H9 (cell line): ENCODE results near the gene CENPM. TPM values are rescaled to one million over a fixed set of nuclear protein-coding genes. Genes with fewer than 3 reads are reported as not detected.

Experiments
- DNase-seq: peaks from one replicate; pipeline ENCODE4 v3.0.0-alpha.2; 2017
- H2AFZ ChIP-seq: one replicate; pipeline ENCODE4 v1.6.1; 2013; ENCODE audit warnings: mild to moderate bottlenecking, low read length, control low read depth, moderate library complexity
- H2AK5ac ChIP-seq: 2 replicates; pipeline ENCODE4 v1.6.1; 2013; ENCODE audit warnings: low read length, control low read depth, mixed read lengths; ENCODE audit not compliant: insufficient read length
- H2BK120ac ChIP-seq: one replicate; pipeline ENCODE4 v1.6.1; 2013; ENCODE audit warnings: low read depth, mild to moderate bottlenecking, low read length, control low read depth, inconsistent platforms; ENCODE audit not compliant: poor library complexity, severe bottlenecking
- H2BK12ac ChIP-seq: 2 replicates; pipeline ENCODE4 v1.6.1; 2013; ENCODE audit warnings: low read length, control low read depth, mixed read lengths, low read depth; ENCODE audit not compliant: insufficient read length
- H2BK15ac ChIP-seq: 2 replicates; pipeline ENCODE4 v1.6.1; 2013; ENCODE audit warnings: low read depth, low read length, control low read depth
- H2BK20ac ChIP-seq: one replicate; pipeline ENCODE4 v1.6.1; 2013; ENCODE audit warnings: low read depth, mild to moderate bottlenecking, low read length, control low read depth, inconsistent platforms; ENCODE audit not compliant: poor library complexity, severe bottlenecking
- H2BK5ac ChIP-seq: 2 replicates; pipeline ENCODE4 v1.6.1; 2013; ENCODE audit warnings: low read length, control low read depth, mixed read lengths; ENCODE audit not compliant: insufficient read length
- H3K14ac ChIP-seq: 2 replicates; pipeline ENCODE4 v1.6.1; 2013; ENCODE audit warnings: low read length, control low read depth; ENCODE audit not compliant: insufficient read depth
- H3K18ac ChIP-seq: 2 replicates; pipeline ENCODE4 v1.6.1; 2013; ENCODE audit warnings: low read depth, mild to moderate bottlenecking, mixed read lengths, low read length, control low read depth; ENCODE audit not compliant: insufficient read length
- H3K23ac ChIP-seq: 2 replicates; pipeline ENCODE4 v1.6.1; 2013; ENCODE audit warnings: low read length, control low read depth, mixed read lengths, low read depth; ENCODE audit not compliant: insufficient read length
- H3K23me2 ChIP-seq: 2 replicates; pipeline ENCODE4 v1.6.1; 2013; ENCODE audit warnings: low read depth, mild to moderate bottlenecking, mixed read lengths, low read length, control low read depth; ENCODE audit not compliant: insufficient read length, poor library complexity, severe bottlenecking
- H3K27ac ChIP-seq: 2 replicates; pipeline ENCODE4 v1.5.1; 2013; ENCODE audit warnings: low read length, control low read depth, mixed read lengths, low read depth; ENCODE audit not compliant: insufficient read length
- H3K27me3 ChIP-seq: 2 replicates; pipeline ENCODE4 v1.6.1; 2013; ENCODE audit warnings: low read length, control low read depth, inconsistent platforms; ENCODE audit not compliant: insufficient read depth
- H3K4ac ChIP-seq: 2 replicates; pipeline ENCODE4 v1.6.1; 2013; ENCODE audit warnings: low read depth, mild to moderate bottlenecking, control low read depth, inconsistent platforms, low read length, moderate library complexity
- H3K4me1 ChIP-seq: 2 replicates; pipeline ENCODE4 v1.6.1; 2013; ENCODE audit warnings: low read length, control low read depth, inconsistent platforms; ENCODE audit not compliant: insufficient read depth
- H3K4me2 ChIP-seq: 2 replicates; pipeline ENCODE4 v1.6.1; 2013; ENCODE audit warnings: low read length, control low read depth, mixed read lengths; ENCODE audit not compliant: insufficient read length, insufficient read depth
- H3K56ac ChIP-seq: 2 replicates; pipeline ENCODE4 v1.6.1; 2013; ENCODE audit warnings: low read depth, mild to moderate bottlenecking, mixed read lengths, low read length, control low read depth; ENCODE audit not compliant: insufficient read length
- H3K79me1 ChIP-seq: 2 replicates; pipeline ENCODE4 v1.6.1; 2013; ENCODE audit warnings: low read depth, mild to moderate bottlenecking, moderate library complexity, low read length, control low read depth, inconsistent platforms; ENCODE audit not compliant: insufficient read depth, poor library complexity, severe bottlenecking
- H3K79me2 ChIP-seq: 2 replicates; pipeline ENCODE4 v1.6.1; 2013; ENCODE audit warnings: low read length, control low read depth, inconsistent platforms; ENCODE audit not compliant: insufficient read depth
- H3K9ac ChIP-seq: 2 replicates; pipeline ENCODE4 v1.6.1; 2013; ENCODE audit warnings: low read length, control low read depth, mixed read lengths; ENCODE audit not compliant: insufficient read length; ENCODE audit errors: extremely low read depth
- H3K9me3 ChIP-seq: one replicate; pipeline ENCODE4 v1.6.1; 2013; ENCODE audit warnings: low read depth, low read length, inconsistent platforms; ENCODE audit not compliant: control insufficient read depth
- H3T11ph ChIP-seq: one replicate; pipeline ENCODE4 v1.6.1; 2013; ENCODE audit warnings: mild to moderate bottlenecking, low read length, control low read depth, inconsistent platforms
- H4K20me1 ChIP-seq: one replicate; pipeline ENCODE4 v1.6.1; 2013; ENCODE audit not compliant: control insufficient read depth, insufficient read length, insufficient read depth
- H4K5ac ChIP-seq: 2 replicates; pipeline ENCODE4 v1.6.1; 2013; ENCODE audit warnings: low read depth, mild to moderate bottlenecking, mixed read lengths, low read length, control low read depth; ENCODE audit not compliant: insufficient read length
- H4K8ac ChIP-seq: replicated peaks from 2 replicates; pipeline ENCODE4 v1.6.1; 2013; ENCODE audit warnings: low read length, control low read depth, mixed read lengths, low read depth; ENCODE audit not compliant: insufficient read length
- H4K91ac ChIP-seq: 2 replicates; pipeline ENCODE4 v1.6.1; 2013; ENCODE audit warnings: low read depth, mild to moderate bottlenecking, moderate library complexity, mixed read lengths, low read length, control low read depth; ENCODE audit not compliant: insufficient read length
- H3K27ac Mint-ChIP-seq, 3 experiments: 2 replicates in 2 of 3; 3 replicates in 1 of 3; pipeline ENCODE4 v1.8.0; 2020 to 2021; ENCODE audit warnings: mixed read lengths in 3 of 3, mild to moderate bottlenecking in 1 of 3, moderate library complexity in 1 of 3
- H3K27me3 Mint-ChIP-seq: 2 replicates; pipeline ENCODE4 v1.8.0; 2021; ENCODE audit warnings: low read depth, mild to moderate bottlenecking, moderate library complexity, mixed read lengths
- H3K36me3 Mint-ChIP-seq, 3 experiments: 2 replicates in 2 of 3; 3 replicates in 1 of 3; pipeline ENCODE4 v1.8.0; 2020 to 2021; ENCODE audit warnings: low read depth in 3 of 3, mixed read lengths in 3 of 3; ENCODE audit not compliant: insufficient read depth in 1 of 3
- H3K4me1 Mint-ChIP-seq, 2 experiments: 2 replicates each; pipeline ENCODE4 v1.8.0; 2020; ENCODE audit warnings: mixed read lengths in 2 of 2
- H3K4me3 Mint-ChIP-seq, 2 experiments: 2 replicates in 1 of 2; 3 replicates in 1 of 2; pipeline ENCODE4 v1.8.0; 2020 to 2021; ENCODE audit warnings: mild to moderate bottlenecking in 2 of 2, mixed read lengths in 2 of 2, moderate library complexity in 1 of 2
- H3K9me3 Mint-ChIP-seq, 2 experiments: 2 replicates in 1 of 2; 3 replicates in 1 of 2; pipeline ENCODE4 v1.8.0; 2020; ENCODE audit warnings: mild to moderate bottlenecking in 2 of 2, mixed read lengths in 2 of 2, moderate library complexity in 1 of 2
- CTCF ChIP-seq: fragments of 200-600 bp; sonication (generic); conservative IDR thresholded peaks from 3 replicates; pipeline ENCODE4 v1.8.0; 2021; ENCODE audit warnings: antibody characterized with exemption, mild to moderate bottlenecking
- WGBS: extraction: QIAGEN DNeasy Blood & Tissue Kit; methylation state at CpG from one replicate; pipeline ENCODE4 v1.1.7; 2013; ENCODE audit warnings: missing lambda C conversion rate, low lambda C conversion rate, mixed read lengths; ENCODE audit not compliant: insufficient read length; ENCODE audit errors: extremely low coverage; 5-methylcytosine and 5-hydroxymethylcytosine counted together
- total RNA-seq: library from RNA; stranded (reverse); gene quantifications from 2 replicates; pipeline ENCODE4 v1.2.1, GENCODE V29; 2021

CENPM gene
- total RNA-seq, 1 experiment from 2014 or later = 36.5 TPM

GRCh38 chr22:41902932-41903421, 44.0 kb downstream of the CENPM start:
- Histone ChIP-seq H2BK5ac (no peak overlapping the region), H2BK15ac (no peak overlapping the region), H2BK120ac (no peak overlapping the region), H3T11ph (no peak overlapping the region), H2BK12ac (no peak overlapping the region), H3K79me2 (no peaks in the 10 kb centered on the region), H3K23me2 (no peaks in the 10 kb centered on the region), H2AK5ac (no peak overlapping the region), H3K4me2 (no peak overlapping the region), H3K27ac (no peak overlapping the region), H4K5ac (no peak overlapping the region), H4K8ac (no peak overlapping the region), H3K9me3 (no peaks in the 10 kb centered on the region), H3K14ac (no peak overlapping the region), H3K27me3 (no peaks in the 10 kb centered on the region), H3K9ac (no peak overlapping the region), H4K91ac (no peak overlapping the region), H3K56ac (no peak overlapping the region), H3K23ac (no peak overlapping the region), H2AFZ (no peak overlapping the region), H3K18ac (no peak overlapping the region), H3K4me1 (no peaks in the 10 kb centered on the region), H3K79me1 (no peaks in the 10 kb centered on the region), H2BK20ac (no peak overlapping the region), H4K20me1 (no peaks in the 10 kb centered on the region), H3K4ac (no peak overlapping the region)
- peaks cover 35 to 77% (median 65%) of the 10 kb centered on the region in 3 experiments; a peak in 6 of 7 replicates for H3K36me3 Mint-ChIP-seq
- no peak overlapping the region for H3K4me3 Mint-ChIP-seq
- H3K9me3 Mint-ChIP-seq = no peaks in the 10 kb centered on the region
- H3K4me1 Mint-ChIP-seq = peaks cover 3 to 6% of the 10 kb centered on the region in 2 experiments; a peak in 3 of 4 replicates
- no peak for TF ChIP-seq CTCF
- H3K27me3 Mint-ChIP-seq = peaks cover 3% of the 10 kb centered on the region
- no peak for DNase-seq
- WGBS = no CpG with 5 or more reads among the region's 15 CpGs
- H3K27ac Mint-ChIP-seq = no peak overlapping the region
